Effector memory CD4-positive, alpha-beta T cell (primary cell): ENCODE results near the gene CDC42BPA.
"Not testable (repeated sequence)": the region's sequence is repeated elsewhere in the genome, so short reads cannot be mapped to it uniquely, and the experiment has no call there.

Experiments used
- DNase-seq, 3 donors: peaks; one replicate each; pipeline ENCODE4 v3.0.0-alpha.2; 2020
- H3K27ac ChIP-seq: 2 replicates; pipeline ENCODE4 v1.7.0; 2013; ENCODE audit warnings: mild to moderate bottlenecking, low read length, moderate library complexity; ENCODE audit not compliant: insufficient read depth, poor library complexity, severe bottlenecking
- H3K27me3 ChIP-seq: replicated peaks from 2 replicates; pipeline ENCODE4 v1.7.0; 2013; ENCODE audit warnings: mild to moderate bottlenecking, low read length; ENCODE audit not compliant: insufficient read depth, control insufficient read depth, poor library complexity, severe bottlenecking
- H3K36me3 ChIP-seq: 2 replicates; pipeline ENCODE4 v1.7.0; 2013; ENCODE audit warnings: mild to moderate bottlenecking, low read length, moderate library complexity; ENCODE audit not compliant: control insufficient read depth, insufficient read depth
- H3K4me1 ChIP-seq: 2 replicates; pipeline ENCODE4 v1.7.0; 2013; ENCODE audit warnings: low read length, mild to moderate bottlenecking; ENCODE audit not compliant: control insufficient read depth, insufficient read depth, poor library complexity, severe bottlenecking
- H3K4me3 ChIP-seq: 2 replicates; pipeline ENCODE4 v1.7.0; 2013; ENCODE audit warnings: low read length, low read depth, mild to moderate bottlenecking; ENCODE audit not compliant: insufficient read depth, poor library complexity, severe bottlenecking
- H3K9me3 ChIP-seq: 2 replicates; pipeline ENCODE4 v1.7.0; 2013; ENCODE audit warnings: mild to moderate bottlenecking, low read length, moderate library complexity; ENCODE audit not compliant: control insufficient read depth

Gene CDC42BPA

DNA sequence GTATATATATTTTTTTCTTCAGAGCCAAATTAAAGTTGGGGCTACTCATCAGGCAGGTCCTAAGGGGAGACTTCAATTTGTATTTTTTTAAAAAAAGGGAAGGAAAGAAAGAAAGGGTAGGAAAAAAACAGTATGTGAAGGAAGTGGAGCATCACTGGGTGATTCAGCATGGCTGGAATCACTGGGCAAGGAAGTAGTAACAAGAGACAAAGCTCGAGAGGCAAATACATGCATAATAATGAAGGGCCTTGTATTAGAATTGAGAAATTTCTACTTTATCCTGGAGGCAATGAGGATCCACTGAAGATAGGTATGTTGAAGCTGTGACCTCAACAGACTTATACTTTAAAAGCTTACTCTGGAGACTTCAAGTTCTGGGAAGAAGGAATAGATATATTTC lies 193.8 kb downstream of the CDC42BPA start:
- Histone ChIP-seq H3K9me3 (no peaks in the 10 kb centered on the region), H3K4me3 (no peak overlapping the region), H3K27ac (no peak overlapping the region), H3K27me3 (no peaks in the 10 kb centered on the region), H3K36me3 (no peaks in the 10 kb centered on the region), H3K4me1 (no peaks in the 10 kb centered on the region)
- DNase-seq = no peak

DNA sequence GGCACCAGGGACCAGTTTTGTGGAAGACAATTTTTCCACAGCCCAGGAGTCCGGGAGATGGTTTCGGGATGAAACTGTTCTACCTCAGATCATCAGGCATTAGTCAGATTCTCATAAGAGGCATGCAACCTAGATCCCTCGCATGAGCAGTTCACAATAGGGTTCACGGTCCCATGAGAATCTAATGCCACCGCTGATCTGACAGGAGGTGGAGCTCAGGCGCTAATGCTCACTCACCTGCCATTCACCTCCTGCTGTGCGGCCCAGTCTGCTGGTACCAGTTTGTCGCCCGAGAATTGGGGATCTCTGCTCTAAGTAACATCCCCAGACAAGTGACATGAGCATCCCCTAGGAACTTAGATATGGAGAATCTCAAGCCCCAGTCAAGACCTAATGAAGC lies 197.5 kb downstream of the CDC42BPA start:
- H3K9me3 ChIP-seq = no peaks in the 10 kb centered on the region
- H3K36me3 ChIP-seq = no peaks in the 10 kb centered on the region
- H3K4me1 ChIP-seq = no peaks in the 10 kb centered on the region
- no peak for DNase-seq
- H3K27me3 ChIP-seq = no peaks in the 10 kb centered on the region
- no peak overlapping the region for H3K4me3 ChIP-seq
- H3K27ac ChIP-seq = no peak overlapping the region

GRCh38 chr1:227112538-227112937 lies 205.8 kb downstream of the CDC42BPA start:
- no peaks in the 10 kb centered on the region for H3K9me3 ChIP-seq
- no peaks in the 10 kb centered on the region for H3K27me3 ChIP-seq
- no peaks in the 10 kb centered on the region for H3K36me3 ChIP-seq
- H3K27ac ChIP-seq = no peak overlapping the region
- no peaks in the 10 kb centered on the region for H3K4me1 ChIP-seq
- no peak for DNase-seq
- no peak overlapping the region for H3K4me3 ChIP-seq

DNA sequence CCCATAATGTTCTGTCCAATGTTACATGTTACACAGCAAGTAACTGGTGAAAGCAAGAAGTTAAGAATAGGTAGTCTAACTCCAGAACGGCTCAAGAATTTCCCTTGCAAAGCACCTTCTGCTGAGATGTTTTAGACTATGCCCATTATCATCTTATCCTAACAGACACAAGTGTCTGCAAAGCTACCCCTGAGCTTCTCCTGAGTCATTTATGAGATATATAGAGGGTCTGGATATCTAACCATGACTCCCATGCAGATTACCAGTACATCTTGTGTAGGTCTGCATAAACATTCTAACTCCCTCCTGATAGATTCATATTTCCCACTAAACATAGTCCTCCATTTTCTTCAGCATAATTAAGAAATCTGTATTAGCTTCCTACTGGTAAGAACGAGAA lies 206.5 kb downstream of the CDC42BPA start:
- Histone ChIP-seq H3K27ac (no peak overlapping the region), H3K4me1 (no peaks in the 10 kb centered on the region), H3K36me3 (no peaks in the 10 kb centered on the region), H3K4me3 (no peak overlapping the region), H3K27me3 (no peaks in the 10 kb centered on the region), H3K9me3 (no peaks in the 10 kb centered on the region)
- DNase-seq = no peak

DNA sequence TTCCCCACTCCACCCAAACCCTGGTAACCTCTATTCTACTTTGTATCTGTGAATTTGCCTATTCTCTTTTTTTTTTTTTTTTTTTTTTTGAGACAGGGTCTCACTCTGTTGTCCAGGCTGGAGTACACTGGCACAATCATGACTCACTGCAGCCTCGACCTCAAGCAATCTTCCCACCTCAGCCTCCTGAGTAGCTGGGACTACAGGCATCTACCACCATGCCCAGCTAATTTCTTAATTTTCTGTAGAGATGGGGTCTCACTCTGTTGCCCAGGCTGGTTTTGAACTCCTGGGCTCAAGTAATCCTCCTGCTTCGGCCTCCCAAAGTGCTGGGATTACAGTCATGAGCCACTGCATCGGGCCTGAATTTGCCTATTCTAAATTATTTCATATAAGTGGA lies 213.0 kb downstream of the CDC42BPA start:
- not testable (repeated sequence) for H3K27ac ChIP-seq, H3K27me3 ChIP-seq, H3K36me3 ChIP-seq, H3K4me1 ChIP-seq, DNase-seq, H3K9me3 ChIP-seq, H3K4me3 ChIP-seq

GRCh38 chr1:227102056-227102455 lies 216.2 kb downstream of the CDC42BPA start:
- Histone ChIP-seq H3K4me3 (no peak overlapping the region), H3K4me1 (no peaks in the 10 kb centered on the region), H3K36me3 (no peaks in the 10 kb centered on the region)

DNA sequence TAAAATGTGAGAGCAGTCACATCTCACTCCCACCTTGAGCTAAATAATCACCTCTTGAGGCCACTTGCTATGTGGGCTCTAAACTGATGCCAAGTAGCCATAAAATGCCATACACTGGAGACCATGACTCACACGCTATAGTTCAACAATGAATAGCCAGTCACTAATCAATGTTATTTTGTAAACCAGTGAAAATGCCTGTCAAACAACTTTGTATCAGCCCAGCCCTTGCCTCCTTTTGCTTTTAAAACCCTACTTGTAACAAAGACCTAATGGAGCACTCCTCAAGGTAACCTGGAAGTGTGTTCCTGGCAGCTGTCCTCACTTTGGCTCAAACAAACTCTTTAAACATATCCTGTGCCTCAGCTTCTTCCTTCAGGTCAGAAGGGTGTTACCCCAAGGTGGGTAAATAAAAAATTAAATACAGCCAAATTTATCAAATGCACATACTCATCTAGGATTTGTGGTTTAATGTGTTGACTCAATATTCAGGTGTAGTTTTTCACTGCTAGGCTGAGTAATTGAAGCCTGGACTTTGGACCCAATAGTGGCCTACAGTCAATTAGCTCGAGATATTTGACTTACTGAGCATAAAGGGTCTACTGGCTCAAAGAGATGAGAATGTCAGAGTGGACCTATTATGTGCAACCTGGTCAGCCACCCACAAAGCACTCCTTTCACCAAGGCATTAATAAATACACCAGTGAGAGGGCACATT lies 223.9 kb downstream of the CDC42BPA start:
- Histone ChIP-seq H3K27me3 (no peaks in the 10 kb centered on the region), H3K9me3 (no peaks in the 10 kb centered on the region), H3K4me3 (no peak overlapping the region), H3K27ac (no peak overlapping the region), H3K4me1 (no peaks in the 10 kb centered on the region), H3K36me3 (no peaks in the 10 kb centered on the region)
- no peak for DNase-seq

More at GRCh38 chr1:227102056-227102455, 216.2 kb downstream of the CDC42BPA start:
- Histone ChIP-seq H3K27ac (no peak overlapping the region), H3K27me3 (no peaks in the 10 kb centered on the region), H3K9me3 (no peaks in the 10 kb centered on the region)
- no peak for DNase-seq

GRCh38 chr1:227093309-227093708 lies 225.0 kb downstream of the CDC42BPA start:
- H3K36me3 ChIP-seq = no peaks in the 10 kb centered on the region
- H3K27ac ChIP-seq = no peak overlapping the region
- no peak for DNase-seq

DNA sequence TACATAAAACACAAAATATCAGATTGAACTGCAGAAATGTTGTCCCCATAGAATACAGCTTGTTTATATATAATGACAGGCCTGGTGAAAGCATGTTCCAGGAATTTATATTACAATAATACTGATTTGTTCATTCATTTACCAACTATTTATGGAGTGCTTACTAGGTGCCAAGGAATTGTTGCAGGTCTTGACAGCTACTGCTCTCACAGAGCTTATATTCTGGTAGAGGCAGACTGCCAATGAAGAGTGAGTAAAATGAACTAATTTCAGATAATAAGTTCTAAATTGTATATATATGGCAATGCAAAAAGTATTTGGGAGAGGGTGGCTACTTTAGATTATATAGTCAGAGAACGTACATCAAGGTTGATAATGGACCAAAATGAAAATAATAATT lies 226.2 kb downstream of the CDC42BPA start:
- Histone ChIP-seq H3K9me3 (no peaks in the 10 kb centered on the region), H3K4me3 (no peak overlapping the region), H3K27ac (no peak overlapping the region), H3K4me1 (no peaks in the 10 kb centered on the region), H3K36me3 (no peaks in the 10 kb centered on the region), H3K27me3 (no peaks in the 10 kb centered on the region)
- no peak for DNase-seq

More at GRCh38 chr1:227093309-227093708, 225.0 kb downstream of the CDC42BPA start:
- H3K9me3 ChIP-seq = no peaks in the 10 kb centered on the region
- no peaks in the 10 kb centered on the region for H3K27me3 ChIP-seq
- H3K4me1 ChIP-seq = no peaks in the 10 kb centered on the region
- H3K4me3 ChIP-seq = no peak overlapping the region

- Histone ChIP-seq H3K27ac (no peak overlapping the region), H3K36me3 (no peaks in the 10 kb centered on the region), H3K9me3 (no peaks in the 10 kb centered on the region), H3K4me3 (no peak overlapping the region), H3K4me1 (no peaks in the 10 kb centered on the region), H3K27me3 (no peaks in the 10 kb centered on the region)
- no peak for DNase-seq
These were observed 231.7 kb downstream of the CDC42BPA start for GRCh38 chr1:227086636-227087035.
